Stimulated activated CD4-positive, alpha-beta T cell treated with anti-CD3 and anti-CD28 coated beads, TNF-alpha, amount 100 ng/mL, for 48 hours (primary cell): ENCODE results near the gene FCGR1A.
"Not testable (repeated sequence)": the region's sequence is repeated elsewhere in the genome, so short reads cannot be mapped to it uniquely, and the experiment has no call there.

Experiments
- DNase-seq, 3 donors: peaks; one replicate each; pipeline ENCODE4 v3.0.0-alpha.2; 2020; ENCODE audit warnings: low read depth in 3 of 3

Gene FCGR1A

GRCh38 chr1:149777084-149777483, 5.4 kb upstream of the FCGR1A start:
- DNase-seq: not testable (repeated sequence)

- DNase-seq: not testable (repeated sequence)
Observed at GRCh38 chr1:149778313-149778712, 4.2 kb upstream of the FCGR1A start.

- peak in 1 of 3 donors; percentile 14 for DNase-seq
Observed at GRCh38 chr1:149781413-149781984, 995 bp upstream of the FCGR1A start.

- DNase-seq: not testable (repeated sequence)
Observed at GRCh38 chr1:149783289-149783688, 795 bp downstream of the FCGR1A start.

- not testable (repeated sequence) for DNase-seq
Observed at GRCh38 chr1:149783868-149784267, 1.4 kb downstream of the FCGR1A start.

- DNase-seq: not testable (repeated sequence)
Observed at GRCh38 chr1:149787688-149788451, 5.4 kb downstream of the FCGR1A start.

- not testable (repeated sequence) for DNase-seq
Observed at GRCh38 chr1:149792502-149792901, 10.0 kb downstream of the FCGR1A start.

GRCh38 chr1:149792912-149793515, 10.5 kb downstream of the FCGR1A start:
- peak; percentile 63 to 68 (median 65) for DNase-seq

GRCh38 chr1:149793885-149794284, 11.4 kb downstream of the FCGR1A start:
- not testable (repeated sequence) for DNase-seq

- not testable (repeated sequence) for DNase-seq
Observed at GRCh38 chr1:149801628-149802027, 19.1 kb downstream of the FCGR1A start.

- DNase-seq: not testable (repeated sequence)
Observed at GRCh38 chr1:149804417-149805080, 22.1 kb downstream of the FCGR1A start.

- not testable (repeated sequence) for DNase-seq
Observed at GRCh38 chr1:149810697-149811405, 28.4 kb downstream of the FCGR1A start.

GRCh38 chr1:149811514-149811889, 29.0 kb downstream of the FCGR1A start:
- DNase-seq: not testable (repeated sequence)

GRCh38 chr1:149811890-149812829, 29.7 kb downstream of the FCGR1A start:
- DNase-seq: peak; percentile 58 to 77 (median 61)

- DNase-seq: peak in 1 of 3 donors; percentile 33
Observed at GRCh38 chr1:149812893-149813801, 30.7 kb downstream of the FCGR1A start.

- not testable (repeated sequence) for DNase-seq
Observed at GRCh38 chr1:149820387-149820786, 37.9 kb downstream of the FCGR1A start.

- not testable (repeated sequence) for DNase-seq
Observed at GRCh38 chr1:149826555-149826954, 44.1 kb downstream of the FCGR1A start.

GRCh38 chr1:149831764-149832315, 49.3 kb downstream of the FCGR1A start:
- DNase-seq: not testable (repeated sequence)
